Right hindlimb (tissue), 1 donor: ENCODE measurements around the gene GUK1.
"Not testable (repeated sequence)": the region's sequence is repeated elsewhere in the genome, so short reads cannot be mapped to it uniquely, and the experiment has no call there.

Experiments used
- DNase-seq: peaks from one replicate; pipeline ENCODE4 v3.0.0-alpha.2; 2018

GUK1 gene

DNA sequence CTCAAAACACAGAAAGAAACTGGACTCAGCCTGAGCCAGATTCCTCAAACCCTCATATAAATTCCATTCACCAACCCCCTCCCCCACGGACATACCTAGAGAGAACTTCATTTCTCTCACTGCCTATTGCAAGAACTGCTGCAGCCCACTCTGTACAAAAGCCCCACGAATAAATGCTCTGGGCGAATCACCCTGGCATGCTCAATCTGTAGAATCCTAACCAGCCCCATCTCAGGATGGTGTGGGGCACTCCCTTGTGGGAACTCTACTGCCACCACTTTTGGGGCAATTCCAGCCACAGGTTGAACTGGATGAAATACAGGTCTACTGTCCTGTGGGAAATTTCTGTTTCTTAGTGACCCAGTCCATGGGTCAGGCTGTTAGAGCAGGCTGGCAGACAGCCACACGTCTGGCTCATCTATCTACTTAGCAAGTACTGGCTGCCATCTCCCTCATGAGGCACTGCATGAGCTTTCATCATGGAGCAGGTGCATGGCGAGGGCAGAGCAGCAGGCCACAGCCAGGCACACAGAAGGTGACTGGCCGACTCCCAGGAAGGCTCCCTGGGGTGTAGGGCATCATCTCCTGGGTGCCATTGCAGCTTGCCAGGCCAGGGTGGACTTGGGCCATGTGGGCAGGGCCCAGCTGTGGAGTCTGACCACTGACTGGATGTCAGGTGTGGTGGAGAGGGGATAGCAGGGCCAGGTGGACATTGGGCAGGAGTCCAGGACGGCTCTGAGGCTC, 35.4 kb upstream of the GUK1 start:
- DNase-seq: no peak

DNA sequence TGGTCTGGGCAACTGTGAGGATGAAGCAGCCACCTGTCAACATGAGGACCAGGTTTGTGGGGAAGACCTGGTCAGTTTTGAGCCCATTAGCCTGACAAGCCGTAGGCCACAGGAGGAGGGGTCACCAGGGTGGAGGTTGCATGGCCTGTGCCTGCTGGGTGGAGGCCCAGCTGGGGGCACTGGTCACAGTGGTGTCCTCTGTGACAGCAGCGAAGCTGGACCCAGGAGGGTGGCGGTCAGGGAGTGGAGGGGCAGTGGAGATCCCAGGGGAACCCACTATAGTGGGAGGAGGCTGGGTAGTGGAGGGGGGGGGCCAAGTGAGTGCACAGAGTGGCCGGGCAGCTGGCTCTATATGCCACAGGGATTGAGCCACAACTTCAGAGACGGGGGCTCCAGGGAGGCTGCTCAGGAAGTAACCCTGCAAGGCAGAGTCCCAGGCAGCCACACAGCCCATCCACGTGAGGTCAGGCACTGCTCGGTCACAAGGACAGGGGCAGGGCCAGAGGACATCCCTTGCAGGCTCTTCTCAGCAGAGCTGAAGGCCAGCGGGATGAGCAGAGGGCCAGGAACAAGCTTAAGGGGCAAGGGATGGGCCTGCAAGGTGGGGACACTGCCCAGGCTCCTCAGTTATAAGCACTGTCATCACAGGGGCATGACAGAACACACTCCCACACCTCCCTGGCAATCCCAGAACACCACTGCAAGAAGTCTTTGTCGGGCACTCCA, 34.6 kb upstream of the GUK1 start:
- DNase-seq: no peak

DNA sequence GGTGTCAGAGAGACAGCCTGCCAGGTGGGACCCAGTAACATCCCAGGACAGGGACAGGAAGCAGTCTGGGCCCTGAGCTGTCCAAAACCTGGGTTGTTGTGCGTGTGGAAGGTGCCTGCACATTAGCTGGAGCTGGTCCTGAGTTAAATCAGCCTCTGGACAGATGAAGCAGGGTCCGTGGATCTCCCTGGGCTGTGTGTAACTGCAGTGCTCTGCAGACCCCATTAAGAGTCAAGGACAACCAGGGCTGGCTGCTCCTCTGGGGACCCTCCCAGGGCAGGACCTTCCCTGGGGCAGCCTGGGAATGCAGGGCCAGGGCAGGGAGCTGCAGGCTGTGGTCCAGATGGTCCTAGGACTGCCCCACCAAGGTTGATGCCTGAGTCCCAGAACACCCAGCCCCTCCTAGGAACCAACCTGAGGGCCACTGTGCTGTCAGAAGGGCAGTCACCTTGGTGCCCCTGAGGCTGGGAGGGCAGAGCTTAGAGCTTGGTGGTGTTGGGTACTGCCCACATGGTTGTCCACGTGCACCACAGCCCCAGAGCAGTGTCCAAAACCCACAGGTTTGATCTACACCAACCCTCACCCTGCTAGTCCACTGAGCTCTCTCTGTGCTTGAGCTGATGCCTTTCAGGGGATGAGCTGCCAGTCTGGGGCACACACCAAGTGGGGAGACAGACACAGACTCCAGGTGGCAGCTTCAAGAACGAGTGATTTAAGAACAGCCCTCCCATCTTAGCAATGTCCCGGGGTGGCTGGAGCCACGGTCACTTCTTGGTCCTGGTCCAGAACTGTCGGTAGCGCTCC, 33.9 kb upstream of the GUK1 start:
- DNase-seq: no peak

DNA sequence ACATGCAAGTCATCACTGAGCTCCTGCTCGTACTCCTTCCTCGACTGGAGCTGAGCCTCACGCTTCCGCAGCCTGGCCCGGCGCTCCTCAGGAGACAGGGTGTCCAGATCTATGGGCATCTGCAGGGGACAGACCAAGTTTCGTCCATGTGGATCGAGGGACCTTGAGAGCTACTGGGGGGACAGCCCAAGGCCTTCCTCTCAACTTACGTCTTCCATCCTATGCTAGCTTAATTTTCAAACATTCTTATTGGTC, 33.4 kb upstream of the GUK1 start:
- DNase-seq: no peak

DNA sequence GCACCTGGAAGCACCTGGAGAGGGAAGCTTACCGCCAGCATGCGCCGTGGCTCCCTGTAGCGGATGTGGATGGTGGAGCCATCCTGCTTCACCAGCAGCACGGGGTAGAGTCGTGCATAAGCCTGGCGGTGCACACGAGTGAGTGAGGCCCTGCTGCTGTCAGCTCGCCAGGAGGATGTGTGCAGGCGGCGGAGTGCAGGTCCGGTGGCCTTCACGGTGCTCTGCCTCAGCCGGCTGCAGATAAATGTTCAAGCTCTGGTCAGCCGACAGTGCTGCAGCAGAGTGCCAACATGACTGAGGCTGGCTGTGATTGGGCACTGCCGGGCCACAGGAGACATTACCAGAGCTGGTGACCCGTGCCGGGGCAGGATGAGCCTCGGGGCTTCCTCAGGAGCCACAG, 32.4 kb upstream of the GUK1 start:
- no peak for DNase-seq

DNA sequence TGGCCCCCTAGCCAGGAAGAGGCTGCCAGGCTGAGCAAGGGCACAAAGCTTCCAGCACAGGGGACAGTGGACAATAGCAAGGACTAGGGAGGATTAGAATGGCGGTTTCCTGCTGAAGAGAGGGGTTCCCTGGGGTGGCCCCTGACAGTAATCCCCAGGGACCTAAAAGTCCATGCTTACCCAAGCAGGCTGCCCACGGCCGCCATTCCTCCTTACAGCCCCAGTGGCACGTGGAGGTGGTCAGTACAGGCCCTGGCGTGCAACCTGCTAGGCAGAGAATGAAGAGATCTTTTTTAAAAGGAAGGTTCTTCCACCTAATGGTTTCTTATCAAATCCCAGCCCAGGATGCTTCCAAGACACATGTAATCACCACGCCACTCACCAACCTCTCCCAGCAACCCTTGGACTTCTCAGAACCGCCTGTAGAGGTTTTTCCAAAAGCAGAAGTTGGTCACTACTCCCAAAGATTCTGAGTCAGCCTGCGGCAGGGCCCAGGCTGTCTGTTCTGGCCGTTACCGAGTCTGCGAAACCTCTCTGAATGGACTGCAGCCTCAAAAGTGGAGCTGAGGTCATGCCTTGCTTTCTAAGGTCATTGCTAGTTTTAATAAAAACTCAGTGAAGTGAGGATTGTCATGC, 31.9 kb upstream of the GUK1 start:
- DNase-seq: no peak

DNA sequence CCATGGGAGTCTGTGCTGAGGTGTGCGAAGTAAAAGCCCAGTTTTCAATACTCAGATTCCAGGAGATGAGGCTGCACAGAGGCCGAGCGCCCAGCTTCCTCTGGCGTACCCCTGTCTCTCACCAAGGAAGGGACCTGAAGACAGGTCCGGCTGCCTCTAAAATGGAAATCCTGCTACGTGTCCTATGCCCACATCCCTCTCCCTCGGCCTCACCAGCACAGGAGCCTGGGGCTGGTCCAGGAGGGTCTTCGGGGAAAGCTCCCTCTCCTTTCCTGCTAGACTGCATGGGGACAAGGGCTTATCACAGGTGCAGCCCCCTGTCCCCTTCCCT, 31.4 kb upstream of the GUK1 start:
- DNase-seq: no peak

DNA sequence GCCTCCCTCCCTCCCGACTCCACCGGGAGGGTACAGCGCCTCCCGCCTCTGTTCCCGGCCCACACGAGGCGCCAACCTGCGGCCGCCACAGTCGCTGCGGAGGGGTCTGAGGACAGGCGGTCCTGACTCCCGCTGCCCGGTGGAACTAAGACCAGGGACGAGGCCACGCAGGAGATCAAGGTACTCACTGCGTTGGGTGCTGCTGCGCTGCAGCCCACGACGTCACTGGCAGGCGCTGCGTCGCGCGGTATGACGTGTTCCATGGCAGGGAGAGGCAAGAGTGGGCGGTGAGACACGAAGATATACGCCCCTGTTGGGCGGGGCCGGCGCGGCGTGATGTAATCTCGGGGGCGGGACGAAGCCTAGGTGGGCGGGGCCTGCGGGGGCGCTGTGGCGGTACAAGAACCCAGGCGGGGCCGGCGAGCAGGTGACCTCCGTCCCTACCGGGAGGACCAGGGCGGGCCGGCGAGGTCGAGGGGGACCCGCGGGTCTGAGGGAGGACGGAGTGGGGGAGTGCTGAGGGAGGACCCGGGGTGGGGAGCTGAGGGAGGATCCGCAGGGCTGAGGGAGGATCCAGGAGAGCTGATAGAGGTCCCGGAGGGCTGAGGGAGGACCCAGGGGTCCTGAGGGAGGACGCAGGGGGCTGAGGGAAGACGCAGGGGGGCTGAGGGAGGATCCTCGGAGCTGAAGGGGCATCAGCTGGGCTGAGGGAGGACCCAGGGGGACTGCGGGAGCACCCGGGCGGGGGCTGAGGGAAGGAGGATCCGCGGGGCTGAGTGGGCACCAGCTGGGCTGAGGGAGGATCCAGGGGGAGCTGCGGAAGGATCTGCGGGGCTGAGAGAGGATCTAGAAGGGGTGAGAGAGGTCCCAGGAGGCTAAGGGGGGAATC, 30.8 kb upstream of the GUK1 start, which contains the start of gene MRPL55:
MRPL55 (minus strand) TSS at position 227 of the 889 bp plus-strand sequence. CDS start 1,039 bp downstream, outside the sequence.
- DNase-seq: peak; percentile 99

DNA sequence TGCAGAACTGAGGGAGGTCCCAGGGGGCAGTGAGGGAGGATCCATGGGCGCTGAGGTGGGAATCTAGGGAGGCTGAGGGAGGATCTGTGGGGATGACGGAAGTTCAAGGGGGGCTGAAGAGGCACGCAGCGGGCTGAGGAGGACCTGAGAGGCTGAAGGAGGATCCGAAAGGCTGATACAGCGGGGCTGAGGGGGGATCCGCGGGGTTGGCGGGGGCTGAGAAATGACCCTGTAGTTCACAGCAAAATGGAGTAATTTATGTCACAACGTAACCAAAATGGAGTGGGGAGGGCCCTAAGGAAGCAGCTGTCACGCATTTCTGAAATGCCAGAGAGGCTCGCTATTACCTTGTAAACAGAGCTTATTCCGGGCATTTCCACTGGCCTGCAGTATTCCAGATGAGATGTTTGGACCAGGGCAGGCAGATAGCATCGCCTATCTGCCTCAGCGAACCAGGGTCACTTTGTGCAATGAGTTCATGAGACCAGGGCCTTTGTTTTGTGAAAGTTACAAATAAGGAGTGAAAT, 30.1 kb upstream of the GUK1 start:
- DNase-seq: peak; percentile 34

DNA sequence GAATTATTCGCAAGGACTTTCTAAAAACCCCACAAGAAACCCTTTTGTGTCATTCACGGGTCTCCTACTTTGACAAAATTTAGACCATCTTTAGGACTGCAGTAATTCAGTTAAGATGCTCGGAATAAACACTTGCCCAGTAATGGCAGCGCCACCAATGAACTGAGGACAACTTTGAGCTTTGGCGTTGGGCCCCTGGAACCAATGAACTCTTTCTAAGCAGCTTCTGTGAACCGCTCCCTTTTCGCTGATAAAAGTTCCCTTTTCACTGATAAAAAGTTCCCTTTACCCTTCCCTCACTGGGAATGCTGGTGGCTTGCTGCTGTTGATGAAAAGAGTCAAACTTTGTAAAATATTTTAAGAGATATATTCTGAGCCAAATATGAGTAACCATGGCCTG, 29.5 kb upstream of the GUK1 start:
- DNase-seq: no peak

DNA sequence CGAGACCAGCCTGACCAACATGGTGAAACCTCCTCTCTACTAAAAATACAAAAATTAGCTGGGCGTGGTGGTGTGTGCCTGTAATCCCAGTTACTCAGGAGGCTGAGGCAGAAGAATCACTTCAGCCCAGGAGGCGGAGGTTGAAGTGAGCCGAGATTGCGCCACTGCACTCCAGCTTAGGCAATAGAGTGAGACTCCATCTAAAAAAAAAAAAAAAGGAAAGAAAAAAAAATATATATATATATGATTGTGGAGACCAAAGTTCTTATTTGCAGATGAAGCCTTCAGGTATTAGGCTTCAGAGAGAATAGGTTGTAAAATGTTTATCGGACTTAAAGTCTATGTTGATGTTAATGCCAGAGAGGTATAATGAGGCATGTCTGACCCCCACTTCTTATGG, 28.8 kb upstream of the GUK1 start:
- DNase-seq: not testable (repeated sequence)

DNA sequence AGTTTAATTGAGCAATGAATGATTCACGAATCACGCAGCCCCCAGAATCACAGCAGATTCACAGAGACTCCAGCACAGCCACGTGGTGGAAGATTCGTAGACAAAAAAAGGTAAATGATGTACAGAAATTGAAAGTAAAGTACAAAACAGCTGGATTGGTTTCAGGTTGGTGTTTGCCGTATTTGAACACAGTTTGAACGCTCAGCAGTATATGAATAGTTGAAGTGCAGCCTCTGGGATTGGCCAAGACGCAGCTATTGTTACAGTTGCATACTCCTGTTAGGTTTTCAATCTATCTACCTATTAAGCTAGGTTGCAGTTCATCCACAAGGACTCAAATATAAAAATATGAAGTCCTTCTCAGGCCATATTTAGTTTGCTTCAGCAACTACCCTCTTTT, 27.9 kb upstream of the GUK1 start:
- no peak for DNase-seq

DNA sequence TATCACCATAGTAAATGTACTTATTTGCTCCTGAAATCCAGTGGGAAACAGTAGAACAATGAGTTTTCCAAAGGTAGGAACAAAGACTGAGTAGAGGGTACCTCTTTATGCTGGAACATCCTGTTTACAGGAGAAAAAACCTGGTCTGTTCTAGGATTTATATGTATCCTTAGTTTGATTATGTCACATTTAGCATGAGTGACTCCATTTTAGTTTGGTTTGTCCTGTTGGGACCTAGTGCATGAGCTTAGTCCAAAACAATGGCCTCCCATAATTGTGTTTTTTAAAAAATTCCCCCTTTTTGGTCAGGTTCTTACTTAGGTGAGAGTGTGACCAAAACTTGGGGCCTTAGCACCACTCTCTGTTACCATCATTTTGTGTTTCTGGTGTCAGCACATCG, 27.5 kb upstream of the GUK1 start:
- no peak for DNase-seq

DNA sequence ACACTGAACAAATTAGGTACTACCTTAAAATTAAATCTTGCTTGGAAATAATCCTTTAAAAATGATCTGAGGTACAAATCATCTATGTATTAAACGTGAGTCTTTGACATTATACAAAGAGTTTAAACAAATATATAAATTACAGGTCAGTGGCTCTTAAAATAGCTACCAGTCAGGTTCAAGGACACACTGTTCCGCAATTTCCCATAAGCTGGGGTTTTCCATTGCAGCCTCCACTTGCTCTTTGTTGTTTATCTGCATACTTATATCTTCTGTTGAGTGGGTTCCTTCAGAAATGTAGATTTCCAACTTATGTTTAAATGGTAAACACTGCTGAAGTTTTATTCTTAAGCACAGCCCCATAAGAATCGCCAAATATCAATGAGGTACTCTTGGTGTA, 25.3 kb upstream of the GUK1 start:
- DNase-seq: no peak

DNA sequence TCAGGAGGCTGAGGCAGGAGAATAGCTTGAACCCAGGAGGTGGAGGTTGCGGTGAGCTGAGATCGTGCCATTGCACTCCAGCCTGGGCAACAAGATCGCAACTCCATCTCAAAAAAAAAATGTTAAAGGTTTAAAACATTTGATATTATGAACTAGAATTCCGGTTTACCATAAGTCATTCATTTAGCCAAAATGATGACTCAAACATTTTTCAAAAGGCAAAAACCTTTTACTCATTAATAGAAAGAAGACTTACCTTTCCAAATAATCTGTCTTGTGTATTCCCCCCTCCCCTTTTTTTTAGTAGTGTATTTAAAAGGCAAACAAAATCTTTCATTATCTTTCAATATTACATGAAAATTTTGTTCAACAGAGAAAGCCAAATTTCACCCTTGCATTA, 22.7 kb upstream of the GUK1 start:
- DNase-seq: no peak

DNA sequence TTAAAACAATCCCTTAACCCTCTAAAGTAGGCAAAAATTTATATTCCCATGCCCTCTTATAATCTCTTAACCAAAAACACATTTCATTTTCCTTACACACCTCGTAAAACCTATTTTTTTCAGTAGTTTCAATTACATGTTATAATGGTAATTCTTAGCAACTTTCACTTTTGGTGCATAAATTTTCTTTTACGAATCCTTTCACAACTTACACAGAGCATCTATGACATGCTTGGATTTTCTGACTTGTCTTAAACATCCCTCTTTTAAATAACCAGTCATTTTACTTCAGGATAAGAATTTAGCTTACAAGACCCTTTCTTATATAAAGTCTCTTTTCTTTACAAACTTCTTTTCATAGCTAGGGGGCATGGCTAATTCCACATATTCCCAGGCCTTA, 22.0 kb upstream of the GUK1 start:
- DNase-seq: no peak

DNA sequence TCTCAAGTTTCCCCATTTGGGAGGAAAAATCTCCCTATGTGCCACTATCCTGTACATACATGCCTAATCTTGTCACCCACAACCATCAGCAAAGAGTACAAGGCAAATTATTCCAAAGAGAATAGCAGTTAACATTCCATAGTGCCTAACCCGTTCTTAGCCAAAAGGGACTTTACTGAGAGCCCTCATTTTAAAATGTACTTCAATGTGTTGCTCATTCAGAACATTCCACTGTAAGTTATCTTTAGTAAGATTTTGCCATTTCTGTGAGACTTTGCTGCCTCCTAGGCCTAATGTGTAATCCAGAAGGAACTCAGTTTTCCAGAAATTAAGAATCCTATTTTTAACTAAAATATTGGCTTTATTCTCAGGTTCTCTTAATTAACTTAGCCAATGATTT, 19.7 kb upstream of the GUK1 start:
- no peak for DNase-seq

DNA sequence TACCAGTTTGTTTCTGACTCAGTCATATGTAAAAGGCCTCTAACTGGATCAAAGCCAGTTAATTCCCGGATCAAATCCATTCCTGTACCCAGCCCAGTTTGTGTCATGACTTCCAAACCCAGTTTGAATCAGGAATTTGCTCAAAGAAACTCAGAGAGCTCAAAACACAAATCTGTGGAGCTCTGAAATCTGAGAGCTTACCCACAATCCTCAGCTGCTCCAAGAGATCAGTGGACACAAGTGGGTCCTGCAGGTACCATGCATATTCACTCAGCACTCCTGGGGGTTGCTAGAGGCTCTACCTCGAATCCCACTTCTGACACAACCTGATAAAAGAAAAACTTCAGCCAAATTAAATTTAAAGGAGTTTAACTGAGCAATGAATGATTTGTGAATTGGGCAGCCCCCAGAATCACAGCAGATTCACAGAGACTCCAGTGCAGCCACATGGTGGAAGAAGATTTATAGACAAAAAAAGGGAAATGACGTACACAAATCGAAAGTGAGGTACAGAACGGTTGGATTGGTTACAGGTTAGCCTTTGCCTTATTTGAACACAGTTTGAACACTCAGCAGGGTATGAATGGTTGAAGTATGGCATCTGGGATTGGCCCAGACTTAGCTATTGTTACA, 19.1 kb upstream of the GUK1 start:
- no peak for DNase-seq

DNA sequence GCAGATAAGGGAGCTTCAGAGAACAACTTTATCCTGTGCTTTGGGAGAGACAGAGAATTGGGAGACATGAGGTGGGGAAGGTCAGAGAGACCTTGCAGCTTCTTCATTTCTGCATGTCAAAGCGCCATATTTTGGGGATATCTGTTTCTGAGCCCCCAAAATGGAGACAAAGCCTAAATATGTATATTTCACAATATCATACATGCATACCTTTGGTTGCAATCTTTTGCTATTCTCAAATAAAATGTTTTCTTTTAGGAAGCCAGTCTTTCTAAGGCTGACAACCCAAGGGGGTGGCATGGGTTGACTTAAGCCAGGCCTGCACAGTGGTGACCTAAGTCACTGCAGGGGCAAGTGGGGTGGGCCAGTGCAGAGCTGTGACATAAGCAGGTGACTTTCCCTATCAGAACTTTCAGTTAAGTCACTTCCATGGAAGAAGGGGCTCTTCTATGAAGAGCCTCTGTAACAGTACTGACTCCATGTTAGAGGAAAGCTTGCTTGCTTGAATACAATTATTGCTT, 17.1 kb upstream of the GUK1 start:
- no peak for DNase-seq

DNA sequence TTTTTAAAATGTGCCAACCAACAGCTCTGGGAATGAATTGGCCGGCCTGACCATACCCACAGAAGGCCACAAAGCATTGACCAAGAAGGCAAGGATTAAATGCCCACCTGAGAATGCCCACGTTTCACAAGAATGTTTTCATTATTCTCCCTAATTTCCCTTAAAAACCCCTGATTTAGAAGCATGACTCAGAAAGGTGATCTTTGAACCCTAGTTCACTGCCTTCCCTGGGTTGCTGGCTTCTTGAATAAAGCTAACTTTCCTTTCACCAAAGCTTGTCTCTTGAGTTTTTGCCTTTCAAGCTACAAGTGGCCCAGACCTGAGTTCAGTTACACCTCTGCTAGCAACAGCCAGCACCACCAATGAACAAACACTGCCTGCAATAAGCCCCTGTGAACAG, 16.6 kb upstream of the GUK1 start:
- no peak for DNase-seq

DNA sequence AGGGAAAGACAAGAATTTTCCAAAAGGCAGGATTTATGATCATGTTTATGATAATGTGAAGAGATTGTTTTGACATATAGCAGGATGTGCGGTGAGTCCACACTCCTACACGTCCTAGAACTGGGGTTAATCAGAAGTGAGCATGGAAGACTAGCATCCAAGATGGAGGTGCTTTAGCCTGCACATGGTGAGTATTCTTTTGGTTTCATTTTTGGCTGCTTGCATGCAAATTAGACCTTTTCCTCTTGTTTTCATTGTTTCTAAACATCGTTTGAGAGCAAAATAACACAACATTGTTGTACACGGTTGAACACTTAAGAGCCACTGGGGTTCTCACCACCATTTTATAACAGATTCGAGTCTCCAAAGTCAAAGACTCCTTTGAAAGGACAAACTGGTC, 14.9 kb upstream of the GUK1 start:
- no peak for DNase-seq

DNA sequence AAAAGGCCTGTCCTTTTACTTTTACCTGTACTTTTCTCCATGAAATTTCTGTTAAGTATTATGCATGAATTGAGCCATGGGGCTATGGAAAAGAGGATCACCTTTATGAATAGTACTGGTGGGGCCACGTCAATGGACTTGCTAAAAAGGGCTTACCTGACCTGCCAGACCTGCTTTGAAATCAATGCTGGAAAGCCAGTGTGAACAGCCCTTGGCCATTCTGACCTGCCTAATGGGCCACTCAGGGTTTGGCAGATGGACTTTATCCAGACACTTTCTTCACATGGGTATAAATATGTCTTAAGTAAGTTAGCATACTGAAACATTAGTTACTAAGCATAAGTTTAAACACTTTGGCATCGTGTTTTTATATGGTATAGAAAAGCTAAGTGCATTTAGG, 8.3 kb upstream of the GUK1 start:
- no peak for DNase-seq
